ENCODE measurements around the gene NANOS3. TPM values are rescaled to one million over a fixed set of nuclear protein-coding genes. Genes with fewer than 3 reads are reported as not detected.

The NANOS3 gene
- total RNA-seq, 1 experiment from 2014 or later = not detected

GRCh38 chr19:13913352-13913751 lies 36.4 kb downstream of the NANOS3 start:
- no TSS peak for BruUV-seq (replicated peaks)

More at GRCh38 chr19:13913352-13913751, 36.4 kb downstream of the NANOS3 start:
- no peak overlapping the region for H3K27ac ChIP-seq (ENCODE audit: low read depth, low read length)
- no peaks in the 10 kb centered on the region for H3K79me2 ChIP-seq (ENCODE audit: insufficient read depth, low read length)
- H3K4me3 ChIP-seq (replicated peaks in 1 of 2; ENCODE audit: low read depth in 1 of 2, low read length in 2 of 2) = no peak overlapping the region
- DNase-seq (ENCODE audit: low read depth, low spot score) = no peak
- H4K20me1 ChIP-seq (ENCODE audit: insufficient read depth) = no peaks in the 10 kb centered on the region
- no peak overlapping the region for H3K9ac ChIP-seq (ENCODE audit: low read length)
- CTCF ChIA-PET = no interaction called here
- POLR2A ChIA-PET = interaction anchor here (1.2 kb wide), 1 partner anchor 64 kb away, joined by 4 read pairs; no protein-coding TSS in a partner anchor
- H3K9me2 ChIP-seq (ENCODE audit: insufficient read depth) = no peaks in the 10 kb centered on the region
- no peaks in the 10 kb centered on the region for H3K9me3 ChIP-seq (ENCODE audit: control insufficient read depth in 1 of 2, insufficient read depth in 1 of 2, low read depth in 1 of 2, low read length in 2 of 2)
- no peak for ATAC-seq
- TF ChIP-seq ATF3 (IDR thresholded peaks at IDR 0.05) (no peak), EZH2 (IDR thresholded peaks at IDR 0.05) (no peak), ZBTB33 (IDR thresholded peaks at IDR 0.05; ENCODE audit: extremely low read depth, insufficient replicate concordance, low read length) (no peak), JUND (IDR thresholded peaks at IDR 0.05) (no peak), MAX (IDR thresholded peaks at IDR 0.05) (no peak), SIN3A (IDR thresholded peaks at IDR 0.05; ENCODE audit: low read depth) (no peak), YY1 (IDR thresholded peaks at IDR 0.05; ENCODE audit: extremely low read depth, insufficient replicate concordance, low read depth, low read length) (no peak), RAD21 (IDR thresholded peaks at IDR 0.05; ENCODE audit: low read depth) (no peak), POLR2AphosphoS5 (IDR thresholded peaks at IDR 0.05; ENCODE audit: low read depth, low read length) (no peak), EGR1 (IDR thresholded peaks at IDR 0.05; ENCODE audit: low read depth) (no peak), CEBPB (IDR thresholded peaks at IDR 0.05; ENCODE audit: low read depth) (no peak), SRF (IDR thresholded peaks at IDR 0.05; ENCODE audit: low read depth) (no peak), FOSL1 (IDR thresholded peaks at IDR 0.05; ENCODE audit: low read depth) (no peak), ELF1 (IDR thresholded peaks at IDR 0.05; ENCODE audit: borderline replicate concordance, low read depth) (no peak), CTCF (IDR thresholded peaks at IDR 0.05 in 2 of 3, conservative IDR thresholded peaks at IDR 0.05 in 1 of 3; ENCODE audit: borderline replicate concordance in 1 of 3, insufficient read depth in 1 of 3, low read depth in 2 of 3, low read length in 2 of 3) (no peak), POLR2A (IDR thresholded peaks at IDR 0.05; ENCODE audit: borderline replicate concordance, extremely low read depth, insufficient read depth, insufficient read length) (no peak), CBX3 (IDR thresholded peaks at IDR 0.05; ENCODE audit: low read depth) (no peak), TCF7L2 (IDR thresholded peaks at IDR 0.05; ENCODE audit: borderline replicate concordance, extremely low read depth, insufficient read depth, insufficient read length) (no peak), SP1 (IDR thresholded peaks at IDR 0.05; ENCODE audit: low read depth) (no peak), ZNF274 (IDR thresholded peaks at IDR 0.05; ENCODE audit: low read depth, low read length) (no peak)
- RAD21 ChIA-PET (ENCODE audit: low non-redundant PET in 1 of 2, low total read pairs in 2 of 2, uncharacterized antibody in 2 of 2, unreplicated experiment in 2 of 2) = no interaction called here
- H3K4me2 ChIP-seq (ENCODE audit: low read length) = no peak overlapping the region
- H3K36me3 ChIP-seq (ENCODE audit: control insufficient read depth in 1 of 2, insufficient read depth in 2 of 2, low read length in 2 of 2) = peaks cover 4 to 13% of the 10 kb centered on the region in 2 experiments; a peak in 3 of 4 replicates
- H3K4me1 ChIP-seq (ENCODE audit: control insufficient read depth in 1 of 2, insufficient read depth in 2 of 2, low read length in 2 of 2) = no peaks in the 10 kb centered on the region
- H3K27me3 ChIP-seq (ENCODE audit: insufficient read depth, low read length) = no peaks in the 10 kb centered on the region
- intact Hi-C loops (cut with micrococcal nuclease) = no loop called here
- no peak overlapping the region for H2AFZ ChIP-seq (ENCODE audit: low read depth, low read length, poor library complexity, severe bottlenecking)
